ENCODE results near the gene DPPA4.

DNA sequence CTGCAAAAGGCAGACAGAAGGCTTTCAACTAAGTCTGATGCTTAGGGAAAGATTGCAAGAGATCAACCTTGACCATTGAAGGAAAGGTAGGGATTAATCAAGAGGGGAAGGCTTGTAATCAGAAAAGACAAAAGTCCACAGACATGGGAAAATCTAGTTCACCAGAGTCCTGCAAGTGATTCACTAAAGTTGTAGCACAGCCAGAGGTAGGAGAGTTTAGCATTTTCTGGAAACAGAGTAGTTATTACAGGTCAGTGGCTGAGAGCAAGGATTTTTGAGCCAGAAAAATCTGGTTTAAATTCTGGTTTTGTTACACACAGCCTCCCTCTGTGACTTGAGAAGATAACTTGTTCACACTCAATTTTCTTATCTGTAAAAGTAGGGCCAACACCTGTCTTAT lies 35.3 kb upstream of the DPPA4 start:
- TF ChIP-seq, protein P1, sequence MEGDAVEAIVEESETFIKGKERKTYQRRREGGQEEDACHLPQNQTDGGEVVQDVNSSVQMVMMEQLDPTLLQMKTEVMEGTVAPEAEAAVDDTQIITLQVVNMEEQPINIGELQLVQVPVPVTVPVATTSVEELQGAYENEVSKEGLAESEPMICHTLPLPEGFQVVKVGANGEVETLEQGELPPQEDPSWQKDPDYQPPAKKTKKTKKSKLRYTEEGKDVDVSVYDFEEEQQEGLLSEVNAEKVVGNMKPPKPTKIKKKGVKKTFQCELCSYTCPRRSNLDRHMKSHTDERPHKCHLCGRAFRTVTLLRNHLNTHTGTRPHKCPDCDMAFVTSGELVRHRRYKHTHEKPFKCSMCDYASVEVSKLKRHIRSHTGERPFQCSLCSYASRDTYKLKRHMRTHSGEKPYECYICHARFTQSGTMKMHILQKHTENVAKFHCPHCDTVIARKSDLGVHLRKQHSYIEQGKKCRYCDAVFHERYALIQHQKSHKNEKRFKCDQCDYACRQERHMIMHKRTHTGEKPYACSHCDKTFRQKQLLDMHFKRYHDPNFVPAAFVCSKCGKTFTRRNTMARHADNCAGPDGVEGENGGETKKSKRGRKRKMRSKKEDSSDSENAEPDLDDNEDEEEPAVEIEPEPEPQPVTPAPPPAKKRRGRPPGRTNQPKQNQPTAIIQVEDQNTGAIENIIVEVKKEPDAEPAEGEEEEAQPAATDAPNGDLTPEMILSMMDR (IDR thresholded peaks at IDR 0.05; ENCODE audit: low read depth, low read length), result no peak
- TF ChIP-seq POLR2A (IDR thresholded peaks at IDR 0.05; ENCODE audit: extremely low read depth, insufficient read length) (no peak), MYC (IDR thresholded peaks at IDR 0.05; ENCODE audit: low read depth, low read length) (no peak)

Data from NB4 (cell line).